ENCODE measurements around the gene MBNL1.

Gene MBNL1

DNA sequence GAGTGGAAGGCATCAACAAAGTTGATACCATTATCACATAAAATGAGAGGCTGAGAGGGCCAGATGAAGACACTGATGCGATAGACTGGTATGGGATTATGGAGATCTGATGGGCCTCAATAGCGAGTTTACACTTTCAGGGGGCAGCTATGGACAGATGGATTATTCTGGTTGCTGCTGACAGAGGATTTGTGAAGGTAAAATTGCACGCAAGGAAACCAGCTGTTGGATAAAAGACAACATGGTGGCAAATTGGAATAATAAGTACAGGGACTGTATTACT lies 203.9 kb downstream of the MBNL1 start:
- Mint-ChIP-seq H3K36me3 (ENCODE audit: low read depth) (no peaks in the 10 kb centered on the region), H3K4me1 (ENCODE audit: low read depth) (peaks cover 21% of the 10 kb centered on the region), H3K9me3 (no peaks in the 10 kb centered on the region), H3K4me3 (peak overlapping the region; percentile 40), H3K27ac (peak overlapping the region; percentile 17), H3K27me3 (no peaks in the 10 kb centered on the region)

DNA sequence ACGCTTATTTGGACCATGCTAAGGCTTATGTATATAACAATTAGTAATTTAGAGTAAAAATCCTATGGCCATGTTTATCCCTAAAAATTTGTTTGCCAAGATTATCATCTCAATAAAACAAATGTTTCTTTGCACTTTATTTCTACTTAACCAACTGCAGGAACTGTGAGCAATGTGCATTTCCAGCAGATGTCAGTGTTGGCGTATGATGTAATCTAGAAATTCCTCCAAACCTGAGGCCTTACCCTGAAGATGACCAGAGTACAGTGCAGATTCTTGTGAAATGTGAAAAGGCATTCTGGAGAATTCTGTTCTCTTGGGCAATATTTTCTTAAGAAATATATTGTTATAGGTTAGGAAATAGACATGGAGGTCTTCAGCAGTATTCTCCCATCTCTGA lies 205.9 kb downstream of the MBNL1 start:
- Mint-ChIP-seq H3K36me3 (ENCODE audit: low read depth) (no peaks in the 10 kb centered on the region), H3K27ac (no peak overlapping the region), H3K9me3 (no peaks in the 10 kb centered on the region), H3K27me3 (no peaks in the 10 kb centered on the region), H3K4me1 (ENCODE audit: low read depth) (peaks cover 21% of the 10 kb centered on the region), H3K4me3 (no peak overlapping the region)

- no peaks in the 10 kb centered on the region for H3K9me3 Mint-ChIP-seq
These were observed 208.7 kb downstream of the MBNL1 start for GRCh38 chr3:152477422-152477821.

GRCh38 chr3:152480282-152480953 lies 211.7 kb downstream of the MBNL1 start:
- Mint-ChIP-seq H3K4me3 (no peak overlapping the region), H3K4me1 (ENCODE audit: low read depth) (peaks cover 7% of the 10 kb centered on the region), H3K9me3 (peaks cover 4% of the 10 kb centered on the region), H3K36me3 (ENCODE audit: low read depth) (no peaks in the 10 kb centered on the region), H3K27me3 (no peaks in the 10 kb centered on the region), H3K27ac (no peak overlapping the region)

More at GRCh38 chr3:152477422-152477821, 208.7 kb downstream of the MBNL1 start:
- no peaks in the 10 kb centered on the region for H3K36me3 Mint-ChIP-seq (ENCODE audit: low read depth)
- no peak overlapping the region for H3K4me3 Mint-ChIP-seq
- peaks cover 11% of the 10 kb centered on the region for H3K4me1 Mint-ChIP-seq (ENCODE audit: low read depth)
- H3K27ac Mint-ChIP-seq, result no peak overlapping the region
- H3K27me3 Mint-ChIP-seq, result no peaks in the 10 kb centered on the region

DNA sequence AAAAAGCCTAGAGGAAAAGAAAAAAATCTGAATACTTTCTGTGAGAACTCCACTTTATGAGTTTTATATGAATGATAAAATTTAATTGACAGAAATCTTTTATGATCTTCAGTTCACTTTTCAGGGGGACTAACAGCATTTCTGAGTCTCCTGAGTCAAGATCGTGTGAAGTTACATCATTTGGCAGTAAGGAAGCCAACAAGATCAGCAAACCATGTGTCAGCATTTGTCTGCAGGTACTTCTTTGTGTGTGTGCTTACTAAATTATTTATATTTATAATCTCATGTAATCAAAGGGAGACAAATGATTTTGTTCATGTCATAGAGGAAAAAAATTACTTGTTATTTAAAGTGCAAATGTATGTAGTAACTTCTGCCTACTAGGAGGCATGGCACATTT lies 217.6 kb downstream of the MBNL1 start:
- H3K4me3 Mint-ChIP-seq, result no peak overlapping the region
- peaks cover 2% of the 10 kb centered on the region for H3K4me1 Mint-ChIP-seq (ENCODE audit: low read depth)
- peaks cover 4% of the 10 kb centered on the region for H3K36me3 Mint-ChIP-seq (ENCODE audit: low read depth)
- no peak overlapping the region for H3K27ac Mint-ChIP-seq
- H3K27me3 Mint-ChIP-seq, result no peaks in the 10 kb centered on the region
- H3K9me3 Mint-ChIP-seq, result peaks cover 4% of the 10 kb centered on the region

- peaks cover 4% of the 10 kb centered on the region for H3K36me3 Mint-ChIP-seq (ENCODE audit: low read depth)
- no peaks in the 10 kb centered on the region for H3K9me3 Mint-ChIP-seq
- no peak overlapping the region for H3K4me3 Mint-ChIP-seq
- no peaks in the 10 kb centered on the region for H3K27me3 Mint-ChIP-seq
- peaks cover 2% of the 10 kb centered on the region for H3K4me1 Mint-ChIP-seq (ENCODE audit: low read depth)
- H3K27ac Mint-ChIP-seq, result no peak overlapping the region
These were observed 219.7 kb downstream of the MBNL1 start for GRCh38 chr3:152488449-152488848.

- H3K36me3 Mint-ChIP-seq (ENCODE audit: low read depth), result peaks cover 4% of the 10 kb centered on the region
- H3K27ac Mint-ChIP-seq, result no peak overlapping the region
- no peak overlapping the region for H3K4me3 Mint-ChIP-seq
- no peaks in the 10 kb centered on the region for H3K9me3 Mint-ChIP-seq
- H3K4me1 Mint-ChIP-seq (ENCODE audit: low read depth), result peaks cover 2% of the 10 kb centered on the region
- H3K27me3 Mint-ChIP-seq, result no peaks in the 10 kb centered on the region
These were observed 223.2 kb downstream of the MBNL1 start for GRCh38 chr3:152491922-152492321.

DNA sequence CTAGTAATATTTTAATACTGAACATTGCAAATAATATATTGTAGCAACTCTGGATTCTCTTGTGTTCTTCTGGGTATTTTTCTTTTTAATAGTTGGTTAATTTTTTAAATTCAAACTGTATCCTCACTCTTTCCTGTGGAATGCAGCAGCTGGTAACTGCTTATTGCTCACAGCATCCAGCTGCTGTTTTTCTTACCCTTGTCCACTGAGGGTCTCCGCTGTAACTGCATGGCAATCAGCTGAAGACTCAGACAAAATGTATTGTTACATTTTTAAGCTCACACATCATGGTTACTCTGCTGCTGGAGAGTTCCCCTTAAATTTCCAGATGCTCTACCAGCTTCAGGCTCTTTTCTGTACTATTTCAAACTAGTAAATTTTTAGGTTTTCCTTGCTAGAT lies 227.6 kb downstream of the MBNL1 start:
- no peaks in the 10 kb centered on the region for H3K27me3 Mint-ChIP-seq
- no peaks in the 10 kb centered on the region for H3K36me3 Mint-ChIP-seq (ENCODE audit: low read depth)
- no peaks in the 10 kb centered on the region for H3K9me3 Mint-ChIP-seq
- no peak overlapping the region for H3K27ac Mint-ChIP-seq
- H3K4me1 Mint-ChIP-seq (ENCODE audit: low read depth), result peaks cover 9% of the 10 kb centered on the region
- no peak overlapping the region for H3K4me3 Mint-ChIP-seq

DNA sequence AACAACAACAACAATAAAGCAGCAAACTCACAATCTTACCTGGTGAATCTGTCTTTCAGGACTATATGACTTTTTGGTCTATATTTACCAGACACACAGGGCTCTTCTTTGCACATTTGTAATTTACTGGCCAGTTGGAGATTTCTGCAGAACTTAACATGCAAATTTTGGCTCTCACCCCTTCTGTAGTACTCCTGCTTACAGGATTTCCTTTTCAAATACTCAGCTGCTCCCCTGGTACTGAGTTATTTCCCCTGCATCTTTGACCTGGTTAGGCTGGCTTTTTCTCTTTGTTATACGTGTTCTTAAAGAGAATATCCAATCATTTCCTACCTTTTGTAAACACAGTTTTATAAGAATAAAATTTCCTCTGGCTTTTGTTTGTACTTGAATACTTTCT lies 228.0 kb downstream of the MBNL1 start:
- no peaks in the 10 kb centered on the region for H3K9me3 Mint-ChIP-seq
- peaks cover 9% of the 10 kb centered on the region for H3K4me1 Mint-ChIP-seq (ENCODE audit: low read depth)
- H3K27me3 Mint-ChIP-seq, result no peaks in the 10 kb centered on the region
- H3K4me3 Mint-ChIP-seq, result no peak overlapping the region
- H3K36me3 Mint-ChIP-seq (ENCODE audit: low read depth), result no peaks in the 10 kb centered on the region
- H3K27ac Mint-ChIP-seq, result no peak overlapping the region

DNA sequence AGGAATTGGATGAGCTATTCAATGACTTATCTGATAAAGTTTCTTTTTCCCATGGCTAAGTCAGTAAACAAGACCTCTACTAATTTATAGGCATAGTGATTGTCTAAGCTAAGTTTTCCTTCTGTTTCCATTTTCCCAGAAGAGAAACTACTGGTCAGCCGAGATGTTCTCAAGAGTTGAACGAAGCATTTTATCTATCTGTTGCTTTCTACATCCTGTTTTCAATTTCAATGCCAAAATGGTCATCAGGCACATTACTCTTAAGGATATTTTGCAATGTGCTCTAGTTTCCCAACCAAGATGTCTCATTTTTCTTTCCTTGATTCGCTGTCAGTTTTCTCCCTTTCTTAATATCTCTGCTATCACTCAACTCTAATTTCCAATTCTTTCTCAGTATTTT lies 228.7 kb downstream of the MBNL1 start:
- H3K36me3 Mint-ChIP-seq (ENCODE audit: low read depth), result peaks cover 5% of the 10 kb centered on the region
- H3K9me3 Mint-ChIP-seq, result no peaks in the 10 kb centered on the region
- H3K27me3 Mint-ChIP-seq, result no peaks in the 10 kb centered on the region
- H3K27ac Mint-ChIP-seq, result no peak overlapping the region
- no peak overlapping the region for H3K4me3 Mint-ChIP-seq
- peaks cover 9% of the 10 kb centered on the region for H3K4me1 Mint-ChIP-seq (ENCODE audit: low read depth)

DNA sequence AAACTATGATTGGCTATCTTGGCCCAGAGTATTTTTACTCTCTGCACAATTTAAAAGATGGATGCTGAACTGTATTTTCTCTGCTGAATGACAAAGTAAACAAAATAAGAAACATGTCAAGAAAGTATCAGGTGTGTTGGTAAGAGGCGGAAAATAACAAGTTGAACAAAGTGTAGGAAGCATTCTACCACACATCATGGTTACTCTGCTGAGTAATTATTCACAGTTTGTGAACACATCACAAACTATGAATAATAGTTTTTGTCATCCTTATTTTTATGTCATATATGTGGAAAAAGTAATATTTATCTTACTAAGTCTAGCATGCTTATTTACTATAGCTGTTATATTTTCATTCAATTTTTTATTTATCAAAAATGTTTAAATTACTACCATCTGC lies 229.2 kb downstream of the MBNL1 start:
- no peaks in the 10 kb centered on the region for H3K27me3 Mint-ChIP-seq
- no peak overlapping the region for H3K27ac Mint-ChIP-seq
- H3K4me3 Mint-ChIP-seq, result no peak overlapping the region
- peaks cover 9% of the 10 kb centered on the region for H3K4me1 Mint-ChIP-seq (ENCODE audit: low read depth)
- no peaks in the 10 kb centered on the region for H3K9me3 Mint-ChIP-seq
- H3K36me3 Mint-ChIP-seq (ENCODE audit: low read depth), result peaks cover 5% of the 10 kb centered on the region

- peaks cover 8% of the 10 kb centered on the region for H3K36me3 Mint-ChIP-seq (ENCODE audit: low read depth)
- H3K27me3 Mint-ChIP-seq, result peaks cover 6% of the 10 kb centered on the region
- no peak overlapping the region for H3K27ac Mint-ChIP-seq
- no peaks in the 10 kb centered on the region for H3K9me3 Mint-ChIP-seq
- H3K4me3 Mint-ChIP-seq, result no peak overlapping the region
- H3K4me1 Mint-ChIP-seq (ENCODE audit: low read depth), result peaks cover 9% of the 10 kb centered on the region
These were observed 231.2 kb downstream of the MBNL1 start for GRCh38 chr3:152499791-152500385.

GRCh38 chr3:152505926-152506325 lies 237.2 kb downstream of the MBNL1 start:
- peaks cover 8% of the 10 kb centered on the region for H3K4me1 Mint-ChIP-seq (ENCODE audit: low read depth)
- peak overlapping the region; percentile 4 for H3K4me3 Mint-ChIP-seq
- no peaks in the 10 kb centered on the region for H3K9me3 Mint-ChIP-seq
- H3K27ac Mint-ChIP-seq, result peak overlapping the region; percentile 27
- H3K36me3 Mint-ChIP-seq (ENCODE audit: low read depth), result peaks cover 8% of the 10 kb centered on the region
- H3K27me3 Mint-ChIP-seq, result peaks cover 6% of the 10 kb centered on the region

- no peak overlapping the region for H3K4me3 Mint-ChIP-seq
- peaks cover 3% of the 10 kb centered on the region for H3K27me3 Mint-ChIP-seq
- peaks cover 12% of the 10 kb centered on the region for H3K4me1 Mint-ChIP-seq (ENCODE audit: low read depth)
- no peak overlapping the region for H3K27ac Mint-ChIP-seq
- no peaks in the 10 kb centered on the region for H3K9me3 Mint-ChIP-seq
- no peaks in the 10 kb centered on the region for H3K36me3 Mint-ChIP-seq (ENCODE audit: low read depth)
These were observed 240.0 kb downstream of the MBNL1 start for GRCh38 chr3:152508705-152509104.

GRCh38 chr3:152511904-152512303 lies 243.2 kb downstream of the MBNL1 start:
- no peak overlapping the region for H3K4me3 Mint-ChIP-seq
- H3K4me1 Mint-ChIP-seq (ENCODE audit: low read depth), result peaks cover 3% of the 10 kb centered on the region
- no peak overlapping the region for H3K27ac Mint-ChIP-seq
- no peaks in the 10 kb centered on the region for H3K9me3 Mint-ChIP-seq
- H3K36me3 Mint-ChIP-seq (ENCODE audit: low read depth), result no peaks in the 10 kb centered on the region
- no peaks in the 10 kb centered on the region for H3K27me3 Mint-ChIP-seq

DNA sequence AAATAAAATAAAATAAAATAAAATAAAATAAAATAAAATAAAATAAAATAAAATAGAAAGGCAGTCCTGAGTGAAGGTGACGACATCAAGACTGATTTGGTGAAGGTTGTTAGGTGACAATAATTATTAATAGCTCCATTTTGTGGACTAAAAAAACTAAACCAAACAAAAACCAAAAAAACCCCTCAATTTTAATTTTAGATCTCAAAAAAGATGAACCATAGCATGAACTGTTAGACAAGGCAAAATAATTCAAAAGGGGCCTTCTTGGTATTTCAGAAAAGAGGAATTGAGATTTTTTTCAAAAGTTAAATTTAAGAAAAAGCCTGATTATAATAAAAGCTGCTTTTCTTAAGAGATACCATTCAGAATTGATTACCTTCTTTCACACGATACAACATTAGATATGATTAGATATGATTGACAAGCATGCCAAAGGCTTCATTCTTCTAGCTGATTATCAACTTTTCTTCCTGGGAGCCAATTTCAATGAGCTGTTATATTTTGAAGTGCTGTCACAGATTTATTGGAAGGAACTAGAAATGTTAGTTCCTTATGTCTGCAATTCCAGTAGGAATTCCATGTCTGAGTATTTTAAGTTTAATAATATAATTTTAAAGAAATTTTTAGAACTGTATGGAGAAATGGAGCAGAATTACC lies 244.7 kb downstream of the MBNL1 start:
- H3K27me3 Mint-ChIP-seq, result no peaks in the 10 kb centered on the region
- H3K4me3 Mint-ChIP-seq, result no peak overlapping the region
- no peaks in the 10 kb centered on the region for H3K9me3 Mint-ChIP-seq
- peaks cover 3% of the 10 kb centered on the region for H3K4me1 Mint-ChIP-seq (ENCODE audit: low read depth)
- H3K36me3 Mint-ChIP-seq (ENCODE audit: low read depth), result no peaks in the 10 kb centered on the region
- H3K27ac Mint-ChIP-seq, result no peak overlapping the region

All from stimulated activated naive CD8-positive, alpha-beta T cell treated with anti-CD3 and anti-CD28 coated beads, Interleukin-15, Interleukin-2, amounts not matched to agents 100 ng/mL and 50 ng/mL, for 24 hours (primary cell).